IPS-NIHi7 (cell line): Measurements from ENCODE around the gene COX5A.
"Not testable (repeated sequence)": the region's sequence is repeated elsewhere in the genome, so short reads cannot be mapped to it uniquely, and the experiment has no call there.

Experiments used
- DNase-seq: peaks from one replicate; pipeline ENCODE4 v3.0.0; 2012; ENCODE audit warnings: mixed read lengths; ENCODE audit errors: extremely low spot score

Gene COX5A

DNA sequence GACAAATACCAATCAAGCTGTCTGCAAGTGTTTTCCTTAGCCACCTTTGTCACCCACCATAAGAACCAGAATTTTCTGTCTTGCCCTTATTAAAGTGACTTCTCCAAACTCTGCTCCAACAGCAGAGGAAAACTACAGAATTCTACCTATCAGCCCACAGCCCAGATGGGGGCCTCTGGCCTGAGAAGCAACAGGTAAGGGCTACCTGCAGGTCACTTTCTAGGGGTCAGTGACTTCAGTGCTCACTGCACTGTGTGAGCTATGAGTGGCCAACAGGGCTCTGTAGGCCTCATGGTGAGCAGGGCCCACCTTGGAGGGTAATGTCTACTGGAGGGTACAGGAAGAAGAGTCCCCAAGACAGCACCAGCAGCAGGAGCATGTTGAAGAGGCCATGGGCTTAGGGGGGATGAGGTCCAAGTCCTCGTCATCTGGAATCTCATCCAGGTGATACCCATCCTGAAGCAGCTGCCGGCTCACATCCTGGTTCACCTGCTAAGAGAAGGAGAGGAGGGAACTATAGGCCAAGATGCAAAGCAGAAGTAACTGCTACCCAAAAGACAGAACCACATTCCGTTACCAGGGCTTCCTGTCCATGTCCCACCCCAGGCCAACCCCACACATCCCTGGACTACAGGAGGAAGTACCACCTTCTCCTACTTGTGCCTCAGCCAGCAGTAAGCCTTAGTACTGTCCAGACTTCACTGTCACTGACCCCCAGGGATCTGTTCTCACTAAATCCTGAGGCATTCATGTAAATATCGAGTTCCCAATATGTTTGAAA, 35.4 kb downstream of the COX5A start:
- no peak for DNase-seq

DNA sequence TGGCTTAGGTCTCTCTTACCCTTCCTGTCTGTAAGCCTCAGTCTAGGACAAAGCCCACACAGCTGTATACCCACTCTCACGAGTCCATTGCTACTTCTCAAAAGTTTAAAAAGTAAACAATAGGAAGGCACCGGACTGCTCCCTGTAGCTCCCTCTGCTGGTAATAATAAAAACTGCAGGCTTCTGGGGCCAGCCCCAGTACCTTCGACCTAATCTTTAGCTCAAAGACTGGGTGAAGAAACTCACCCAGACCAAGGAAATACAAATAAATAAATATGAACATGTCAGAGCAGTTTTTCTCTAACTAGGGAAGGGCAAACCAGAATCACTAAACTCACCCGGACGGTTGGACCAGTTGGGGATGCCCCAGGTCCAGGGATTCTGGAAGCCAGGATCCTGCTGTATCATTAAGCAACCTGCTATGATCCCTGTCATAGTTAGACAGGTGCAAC, 36.2 kb downstream of the COX5A start:
- peak; percentile 76 for DNase-seq

DNA sequence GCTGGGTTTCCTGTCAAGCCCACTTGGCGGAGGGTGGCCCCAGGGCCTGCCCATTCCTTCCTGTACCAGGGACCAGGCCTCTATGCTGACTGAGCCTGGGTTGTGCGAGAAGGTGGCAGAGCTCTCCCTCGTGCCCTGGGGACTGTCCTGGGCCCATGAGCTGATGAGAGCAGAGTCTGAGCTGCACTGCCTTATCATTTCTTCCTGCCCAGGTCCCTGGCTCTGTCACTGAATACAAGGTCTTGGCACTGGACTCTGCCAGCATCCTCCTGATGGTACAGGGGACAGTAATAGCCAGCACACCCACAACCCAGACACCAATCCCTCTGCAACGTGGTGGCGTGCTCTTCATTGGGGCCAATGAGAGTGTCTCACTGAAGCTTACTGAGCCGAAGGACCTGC, 40.6 kb downstream of the COX5A start:
- DNase-seq, result no peak

DNA sequence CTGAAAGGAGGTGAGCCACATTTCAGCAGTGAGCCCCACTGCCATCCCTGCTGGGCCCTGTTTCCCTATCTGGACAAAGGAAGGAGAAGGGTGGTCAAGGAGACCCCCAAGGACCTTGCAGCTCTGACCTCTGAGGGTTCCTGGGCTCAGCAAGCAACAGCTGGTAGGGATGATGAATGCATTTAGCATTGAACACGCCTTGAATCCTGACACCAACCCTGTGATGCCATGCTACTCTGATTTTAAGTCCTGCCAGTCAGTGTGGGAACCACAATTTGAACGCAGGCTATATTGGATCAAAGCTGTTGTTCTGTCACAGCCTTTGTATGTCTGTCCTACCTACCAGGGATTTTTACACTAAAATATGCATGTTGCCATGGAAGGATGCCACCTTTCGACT, 41.6 kb downstream of the COX5A start:
- no peak for DNase-seq

DNA sequence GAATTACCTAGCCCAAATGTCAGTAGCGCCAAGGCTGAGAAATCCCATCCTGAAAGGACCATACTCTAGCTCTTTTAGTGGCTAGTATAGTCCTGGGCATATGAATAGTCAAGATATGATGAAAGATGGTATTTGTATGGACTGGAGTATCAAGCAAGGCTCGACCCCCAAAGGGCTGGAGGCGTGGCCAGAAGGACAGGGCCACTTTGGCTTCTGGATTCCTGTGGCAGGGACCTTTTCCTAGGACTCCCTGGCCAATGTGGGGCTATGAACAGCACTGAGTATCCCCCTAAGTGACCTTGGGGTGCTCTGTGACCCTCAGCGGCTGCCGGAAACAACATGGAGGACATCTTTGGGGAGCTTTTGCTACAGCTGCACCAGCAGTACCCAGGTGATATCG, 42.0 kb downstream of the COX5A start:
- DNase-seq, result no peak

DNA sequence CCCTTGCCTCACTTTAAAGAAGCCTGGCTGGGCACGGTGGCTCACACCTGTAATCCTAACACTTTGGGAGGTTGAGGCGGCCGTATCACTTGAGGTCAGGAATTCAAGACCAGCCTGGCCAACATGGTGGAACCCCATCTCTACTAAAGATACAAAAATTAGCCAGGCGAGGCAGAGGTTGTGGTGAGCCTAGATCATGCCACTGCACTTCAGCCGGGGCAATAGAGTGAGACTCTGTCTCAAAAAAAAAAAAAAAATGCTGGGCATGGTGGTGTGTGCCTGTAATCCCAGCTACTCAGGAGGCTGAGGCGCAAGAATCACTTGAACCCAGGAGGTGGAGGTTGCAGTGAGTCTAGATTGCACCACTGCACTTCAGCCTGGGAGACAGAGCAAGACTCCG, 43.5 kb downstream of the COX5A start:
- DNase-seq, result not testable (repeated sequence)

DNA sequence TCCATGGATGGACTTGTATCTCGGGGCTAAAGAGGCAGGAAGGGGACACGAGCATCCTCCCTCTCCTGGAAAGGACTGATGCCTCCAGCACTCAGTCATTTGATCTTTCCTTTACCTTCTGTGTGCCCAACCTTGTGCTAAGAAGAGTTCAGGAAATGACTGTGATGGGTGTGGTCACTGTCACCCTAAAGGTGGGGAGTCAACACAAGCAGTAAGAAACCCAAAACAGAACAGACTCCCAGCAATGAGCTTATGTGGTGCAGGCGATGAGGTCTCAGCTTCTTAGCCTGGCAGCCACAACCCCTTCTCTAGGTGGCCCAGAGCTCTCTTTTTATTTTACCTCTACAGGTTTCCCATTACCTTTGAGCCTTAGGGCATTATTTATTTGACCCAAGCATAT, 44.2 kb downstream of the COX5A start:
- no peak for DNase-seq

DNA sequence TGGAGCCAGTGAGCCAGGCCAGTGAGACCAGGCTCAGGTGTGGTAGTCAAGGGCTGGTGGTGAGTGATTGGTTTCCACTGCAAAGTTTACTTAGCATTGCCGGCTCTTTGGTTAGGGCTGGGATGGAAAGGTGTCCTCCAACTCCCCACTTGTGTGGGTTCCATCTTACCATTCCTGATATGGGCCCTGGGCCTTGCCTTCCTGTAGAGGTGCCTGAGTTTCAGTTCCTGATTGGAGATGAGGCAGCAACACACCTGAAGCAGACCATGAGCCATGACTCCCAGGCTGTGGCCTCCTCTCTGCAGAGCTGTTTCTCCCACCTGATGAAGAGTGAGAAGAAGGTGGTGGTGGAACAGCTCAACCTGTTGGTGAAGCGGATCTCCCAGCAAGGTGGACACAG, 44.9 kb downstream of the COX5A start:
- DNase-seq, result no peak

DNA sequence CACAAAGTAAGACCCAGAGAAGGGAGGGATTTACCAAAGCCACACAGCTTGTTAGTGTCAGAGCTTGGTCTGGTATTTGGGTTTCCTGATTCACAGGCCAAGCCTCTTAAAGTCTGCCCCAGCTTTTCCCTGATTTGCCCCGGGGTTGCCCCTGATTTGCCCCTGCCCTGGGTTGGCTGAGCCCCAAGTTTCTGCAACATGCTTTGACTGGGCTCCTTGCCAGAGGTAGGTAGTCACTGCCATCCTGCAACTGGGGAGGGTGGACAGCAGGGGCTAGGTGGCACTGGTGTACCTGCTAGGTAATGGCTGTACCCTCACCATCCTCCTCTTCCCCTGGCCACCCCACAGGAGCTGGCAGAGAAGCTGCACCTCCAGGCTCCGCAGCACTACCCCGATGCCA, 45.6 kb downstream of the COX5A start:
- DNase-seq, result no peak

DNA sequence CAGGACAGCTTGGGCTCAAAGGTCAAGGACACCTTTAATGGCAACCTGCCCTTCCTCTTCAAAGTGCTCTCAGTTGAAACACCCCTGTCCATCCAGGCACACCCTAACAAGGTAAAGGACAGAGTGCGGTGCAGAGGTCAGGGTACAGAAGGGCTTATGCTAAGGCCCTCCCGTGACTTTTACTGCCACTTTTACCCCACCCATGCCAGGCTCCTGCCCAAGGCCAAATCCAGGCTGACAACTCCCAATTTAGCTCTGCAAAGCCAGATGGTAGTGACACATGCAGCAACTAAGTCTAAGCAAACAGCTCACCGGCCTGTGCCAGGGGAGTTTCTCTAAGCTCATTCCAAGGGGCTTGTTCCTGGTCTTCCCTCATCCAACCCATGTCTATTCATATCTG, 46.4 kb downstream of the COX5A start:
- no peak for DNase-seq

DNA sequence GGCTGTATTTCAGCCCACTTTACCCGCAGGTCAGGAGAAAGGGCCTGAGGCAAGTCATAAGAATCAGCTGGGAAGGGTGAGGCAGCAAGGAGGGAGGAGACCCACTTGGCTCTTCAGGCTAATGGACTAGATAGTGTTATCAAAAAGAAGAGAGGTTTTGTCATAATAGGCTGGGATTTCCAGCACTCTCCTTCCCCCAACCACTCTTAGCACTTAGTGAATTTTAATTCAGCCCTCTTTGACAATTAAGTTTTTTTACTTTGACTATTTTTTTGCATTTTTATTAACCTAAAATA, 47.3 kb downstream of the COX5A start:
- DNase-seq, result no peak

DNA sequence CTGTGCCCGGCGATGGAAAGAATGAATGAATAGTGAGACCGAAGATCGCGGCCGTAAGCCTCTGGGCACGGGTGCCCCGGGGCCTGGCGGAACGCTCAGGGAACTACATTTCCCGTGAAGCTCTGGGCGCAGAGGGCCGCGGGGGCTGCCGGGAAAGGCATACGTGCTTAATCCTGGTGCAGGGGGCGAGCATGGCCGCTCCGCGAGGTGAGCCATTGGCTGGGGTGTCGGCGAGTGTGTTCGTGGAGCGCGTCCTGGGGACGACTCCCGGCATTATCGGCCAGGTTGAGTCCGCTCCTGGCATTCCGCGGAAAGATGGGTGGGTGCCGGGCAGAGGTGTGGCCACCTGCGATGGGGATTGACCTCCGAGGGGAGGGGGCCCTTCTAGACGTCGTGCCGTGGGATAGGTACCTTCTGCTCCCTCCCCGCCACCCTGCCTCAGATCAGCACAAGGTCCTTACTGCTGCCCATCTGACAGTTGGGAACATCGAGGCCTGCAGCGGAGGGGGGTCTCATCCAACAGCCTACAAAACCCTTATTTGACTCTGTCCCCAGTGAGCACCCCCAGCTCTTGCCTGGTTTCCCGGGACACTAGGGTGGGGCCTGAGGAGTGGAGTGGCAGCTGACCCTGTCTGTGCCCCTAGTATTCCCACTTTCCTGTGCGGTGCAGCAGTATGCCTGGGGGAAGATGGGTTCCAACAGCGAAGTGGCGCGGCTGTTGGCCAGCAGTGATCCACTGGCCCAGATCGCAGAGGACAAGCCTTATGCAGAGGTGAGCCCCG, 47.8 kb downstream of the COX5A start, which contains the start of gene MPI:
TSS of gene MPI (plus strand) at position 160 of the 782 bp plus-strand sequence. CDS start at position 192, 32 bp downstream.
- peak; percentile 98 for DNase-seq

DNA sequence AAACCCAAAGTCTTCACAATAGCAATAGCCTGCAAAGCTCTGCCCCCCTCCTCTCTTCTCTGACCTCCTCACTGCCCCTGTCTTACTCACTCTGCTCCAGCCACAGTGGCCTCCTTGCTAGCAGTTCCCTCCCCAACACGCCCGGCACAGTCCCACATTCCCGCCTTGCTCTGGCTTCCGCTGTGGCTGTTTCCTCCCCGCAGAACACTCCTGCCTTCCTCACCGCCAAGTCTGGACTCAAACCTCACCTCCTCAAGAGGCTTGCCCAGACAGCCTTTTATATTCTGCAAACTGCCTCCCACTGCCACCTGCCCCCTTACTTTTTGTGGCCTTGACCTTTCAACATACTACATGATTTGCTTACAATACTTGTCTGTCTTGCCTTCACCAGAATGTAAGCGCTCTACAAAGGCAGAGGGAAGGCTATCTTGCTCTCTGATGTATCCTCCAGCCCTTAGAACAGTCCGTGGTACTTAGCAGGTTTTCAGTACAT, 48.4 kb downstream of the COX5A start:
- DNase-seq, result peak; percentile 60

DNA sequence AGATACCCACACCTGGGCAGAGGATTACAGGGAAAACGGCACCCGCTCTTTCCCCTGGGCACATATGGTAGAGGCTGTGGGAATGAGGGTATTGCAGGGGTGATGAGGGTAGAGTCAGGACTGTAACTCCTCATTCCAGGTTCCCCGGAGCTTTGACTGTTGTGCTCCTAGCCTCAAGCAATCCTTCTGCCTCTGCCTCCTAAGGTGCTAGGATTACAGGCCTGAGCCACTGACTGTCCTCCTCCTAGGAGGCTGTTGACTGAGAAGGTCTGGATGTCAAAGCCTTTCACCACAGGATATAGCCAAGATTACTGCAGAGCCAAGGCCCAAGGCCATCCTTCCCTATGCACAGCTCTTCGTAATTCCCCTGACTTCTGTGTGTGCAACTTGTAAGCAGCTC, 49.2 kb downstream of the COX5A start:
- DNase-seq, result no peak

DNA sequence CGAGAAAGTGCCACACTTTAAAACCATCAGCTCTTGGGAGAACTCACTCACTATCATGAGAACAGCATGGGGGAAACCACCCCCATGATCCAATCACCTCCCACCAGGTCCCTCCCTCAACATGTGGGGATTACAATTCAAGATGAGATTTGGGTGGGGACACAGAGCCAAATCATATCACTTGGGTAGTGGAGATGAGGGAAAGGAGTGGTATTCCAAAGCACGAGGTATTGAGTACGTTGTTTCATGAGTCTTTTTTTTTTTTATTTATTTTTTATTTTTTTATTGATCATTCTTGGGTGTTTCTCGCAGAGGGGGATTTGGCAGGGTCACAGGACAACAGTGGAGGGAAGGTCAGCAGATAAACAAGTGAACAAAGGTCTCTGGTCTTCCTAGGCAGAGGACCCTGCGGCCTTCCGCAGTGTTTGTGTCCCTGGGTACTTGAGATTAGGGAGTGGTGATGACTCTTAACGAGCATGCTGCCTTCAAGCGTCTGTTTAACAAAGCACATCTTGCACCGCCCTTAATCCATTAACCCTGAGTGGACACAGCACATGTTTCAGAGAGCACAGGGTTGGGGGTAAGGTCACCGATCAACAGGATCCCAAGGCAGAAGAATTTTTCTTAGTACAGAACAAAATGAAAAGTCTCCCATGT, 50.2 kb downstream of the COX5A start:
- DNase-seq, result not testable (repeated sequence)

DNA sequence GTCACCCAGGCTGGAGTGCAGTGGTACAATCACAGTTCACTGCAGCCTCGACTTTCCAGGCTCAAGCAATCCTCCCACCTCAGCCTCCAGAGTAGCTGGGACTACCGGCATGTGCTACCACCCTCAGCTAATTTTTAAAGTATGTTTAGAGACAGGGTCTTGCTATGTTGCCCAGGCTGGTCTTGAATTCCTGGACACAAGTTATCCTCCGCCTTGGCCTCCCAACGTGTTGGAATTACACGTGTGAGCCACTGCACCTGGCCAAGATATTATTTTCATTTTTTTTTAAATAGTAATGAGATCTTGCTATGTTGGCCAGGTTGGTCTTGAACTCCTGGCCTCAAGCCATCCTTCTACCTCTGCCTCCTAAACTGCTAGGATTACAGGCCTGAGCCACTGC, 52.4 kb downstream of the COX5A start:
- DNase-seq, result no peak

DNA sequence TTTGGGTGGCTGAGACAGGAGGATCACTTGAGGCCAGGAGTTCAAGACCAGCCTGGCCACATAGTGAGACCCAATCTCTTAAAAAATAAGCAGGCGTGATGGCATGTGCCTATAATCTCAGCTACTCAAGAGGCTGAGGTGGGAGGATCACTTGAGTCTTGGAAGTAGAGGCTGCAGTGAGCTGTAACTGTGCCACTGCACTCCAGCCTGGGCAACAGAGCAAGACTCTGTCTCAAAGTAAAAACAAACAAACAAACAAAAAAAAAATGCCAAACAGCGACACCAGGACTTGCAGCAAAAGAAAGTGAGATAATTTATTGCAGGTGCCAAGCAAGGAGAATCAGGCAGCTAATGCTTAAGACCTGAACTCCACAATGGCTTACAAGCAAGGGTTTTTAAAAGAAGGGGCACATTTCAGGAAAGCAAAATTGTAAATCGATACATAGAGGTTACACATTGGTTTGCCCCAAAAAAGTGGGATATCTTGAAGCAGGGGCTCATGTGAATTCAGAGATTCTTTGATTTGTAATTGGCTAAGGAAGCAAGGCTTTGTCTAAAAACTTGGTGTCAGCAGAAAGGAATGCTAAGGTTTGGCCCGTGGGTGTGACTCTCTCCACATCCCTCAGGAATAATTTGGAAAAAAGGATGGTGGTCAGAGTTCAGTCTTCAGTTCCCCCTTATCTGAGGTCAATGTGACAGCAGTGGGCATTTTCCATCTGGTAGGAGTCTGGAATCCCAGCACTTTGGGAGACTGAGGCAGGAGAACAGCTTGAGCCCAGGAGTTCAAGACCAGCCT, 53.2 kb downstream of the COX5A start:
- DNase-seq, result no peak

DNA sequence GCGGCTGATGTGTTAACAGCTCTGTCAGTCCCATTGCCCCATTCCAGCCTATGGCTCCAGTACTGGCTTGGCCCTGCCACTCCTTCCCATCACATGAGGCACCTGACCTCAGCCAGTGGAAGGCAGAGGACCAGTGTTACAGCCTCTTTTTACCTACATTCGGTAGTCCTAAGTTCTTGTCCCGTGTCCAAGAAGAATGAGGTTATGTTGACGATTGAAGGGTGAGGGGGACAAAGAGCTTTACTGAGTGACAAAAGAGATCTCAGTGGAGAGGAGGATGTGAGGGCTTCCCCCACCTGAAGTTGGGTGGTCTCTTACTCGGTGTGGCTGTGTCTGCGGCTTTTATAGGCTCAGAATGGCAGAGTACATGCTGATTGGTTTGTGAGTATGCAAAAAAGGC, 55.3 kb downstream of the COX5A start:
- no peak for DNase-seq

DNA sequence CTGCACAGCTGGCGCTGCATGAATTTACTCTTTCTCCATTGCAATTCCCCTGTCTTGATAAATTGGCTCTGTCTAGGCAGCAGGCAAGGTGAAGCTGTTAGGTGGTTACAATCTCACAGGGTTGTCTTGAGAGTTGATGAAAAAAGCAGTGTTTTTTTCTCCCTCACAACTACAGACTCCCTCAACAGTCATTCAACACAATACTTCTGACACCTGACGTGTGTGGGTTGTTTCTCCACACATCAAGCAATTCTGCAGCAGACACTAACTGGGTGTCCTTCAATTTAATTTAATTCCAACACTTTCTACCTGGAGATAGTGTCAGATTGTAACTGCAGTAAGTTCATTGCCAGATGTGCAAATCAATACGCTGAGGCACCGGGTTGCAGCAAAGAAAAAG, 59.6 kb downstream of the COX5A start:
- DNase-seq, result no peak

DNA sequence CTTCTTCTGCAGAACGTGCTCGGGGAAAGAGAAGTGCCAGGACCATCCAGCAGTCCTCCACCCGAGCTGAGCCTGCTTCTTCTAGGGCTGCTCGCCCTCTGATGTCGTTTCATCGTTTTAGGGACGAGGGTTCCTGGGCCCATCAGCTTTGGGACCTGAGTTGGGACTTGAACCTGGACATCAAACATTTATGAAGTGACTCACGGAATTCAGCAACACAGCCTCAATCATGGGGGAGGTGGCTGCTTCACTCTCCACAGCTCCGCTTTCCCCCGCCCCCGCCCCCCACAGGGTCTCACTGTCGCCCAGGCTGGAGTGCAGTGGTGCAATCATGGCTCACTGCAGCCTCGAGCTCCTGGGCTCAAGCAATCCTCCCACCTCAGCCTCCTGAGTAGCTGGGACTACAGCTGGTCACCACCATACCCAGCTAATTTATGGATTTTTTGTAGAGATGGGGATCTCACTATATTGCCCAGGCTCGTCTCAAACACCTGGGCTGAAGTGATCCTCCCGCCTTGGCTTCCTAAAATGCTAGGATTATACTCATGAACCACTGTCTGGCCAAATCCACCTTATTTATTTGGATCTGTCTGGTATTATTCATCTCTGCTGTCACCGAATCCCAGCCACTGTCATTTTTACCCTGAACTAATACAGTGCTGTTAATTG, 64.0 kb downstream of the COX5A start:
- no peak for DNase-seq
